GM21717 (cell line): ENCODE results near the gene TMED4.
"Not testable (repeated sequence)": the region's sequence is repeated elsewhere in the genome, so short reads cannot be mapped to it uniquely, and the experiment has no call there.

ENCODE experiments used
- ATAC-seq: cut with Tn5 transposase; IDR thresholded peaks from one replicate; pipeline ENCODE4 v1.9.1; 2021; ENCODE audit warnings: mild to moderate bottlenecking, moderate library complexity; ENCODE audit not compliant: unreplicated experiment

TMED4 gene

DNA sequence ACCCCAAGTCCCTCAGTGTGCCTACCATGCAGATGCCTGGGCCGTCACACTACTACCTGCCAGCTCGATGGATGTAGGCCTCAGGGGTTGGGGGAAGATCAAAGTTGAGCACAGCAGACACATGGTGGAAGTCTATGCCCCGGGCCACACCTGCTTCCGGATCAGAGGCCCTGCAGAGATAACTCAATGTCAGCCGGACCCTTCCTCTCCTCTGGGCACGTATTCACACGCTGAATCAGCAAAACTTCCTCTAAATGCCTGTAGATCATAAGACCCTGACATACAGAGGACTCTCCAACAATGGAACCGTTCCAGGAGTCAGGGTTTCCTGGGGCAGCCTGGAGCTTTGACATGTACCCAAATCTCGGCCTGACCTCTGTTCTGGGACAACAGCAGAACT, 12.1 kb downstream of the TMED4 start:
- no peak for ATAC-seq

DNA sequence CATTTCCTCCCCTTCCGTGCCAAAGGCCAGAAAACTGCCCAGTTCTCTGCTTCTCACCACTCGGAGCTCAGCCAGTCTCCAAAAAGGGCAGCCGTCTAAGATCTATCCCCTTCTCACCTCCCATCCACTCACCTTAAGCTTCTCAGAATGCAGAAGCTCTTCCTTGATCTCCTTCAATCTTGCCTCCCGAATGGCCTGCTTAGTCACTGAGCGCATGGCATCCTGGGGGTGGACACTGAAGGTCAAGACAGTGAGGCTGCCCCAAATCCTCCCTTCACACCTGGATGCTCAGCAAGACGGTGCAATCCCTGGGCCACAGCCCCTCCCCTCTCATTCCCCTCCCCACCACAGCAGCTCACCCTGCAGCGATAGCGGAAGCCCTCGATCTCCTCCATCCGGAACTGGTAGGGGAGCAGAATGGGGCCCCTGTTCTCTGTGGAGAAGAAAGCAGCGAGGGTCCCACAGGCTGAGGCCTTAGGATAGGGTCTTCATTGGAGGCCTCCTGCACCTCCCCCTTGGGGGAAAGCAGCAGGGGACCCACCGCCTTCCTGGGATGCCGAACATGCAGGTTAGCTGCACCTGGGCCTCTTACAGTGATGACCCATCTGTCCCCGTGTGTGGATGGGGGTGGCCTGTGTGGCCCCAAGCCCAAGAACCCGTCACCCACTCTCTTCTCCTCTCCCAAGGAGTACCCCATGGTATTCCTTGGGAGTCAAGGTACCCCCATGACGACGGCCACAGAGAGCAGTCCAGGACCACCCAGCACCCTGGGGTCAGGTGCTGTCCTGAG, 13.1 kb downstream of the TMED4 start:
- ATAC-seq, result no peak

DNA sequence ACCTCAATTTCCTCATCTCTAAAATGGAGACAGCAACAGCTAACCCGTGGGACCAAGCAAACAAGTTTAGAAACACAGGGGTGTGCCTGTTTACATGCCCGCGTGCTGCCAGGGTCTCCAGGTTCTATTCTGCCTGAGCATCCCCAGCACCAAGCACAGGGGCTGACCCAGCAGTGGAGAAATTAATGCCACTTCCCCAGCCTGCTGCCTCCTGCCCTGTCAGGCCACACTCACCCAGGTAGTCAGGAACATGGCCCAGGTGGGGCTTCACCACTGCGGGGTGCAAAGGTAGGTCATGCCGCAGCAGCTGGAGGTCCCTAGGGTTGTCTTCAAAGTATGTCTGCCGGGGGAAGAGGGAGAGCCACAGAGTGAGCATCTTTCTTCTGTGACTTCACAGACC, 14.1 kb downstream of the TMED4 start:
- ATAC-seq, result no peak

DNA sequence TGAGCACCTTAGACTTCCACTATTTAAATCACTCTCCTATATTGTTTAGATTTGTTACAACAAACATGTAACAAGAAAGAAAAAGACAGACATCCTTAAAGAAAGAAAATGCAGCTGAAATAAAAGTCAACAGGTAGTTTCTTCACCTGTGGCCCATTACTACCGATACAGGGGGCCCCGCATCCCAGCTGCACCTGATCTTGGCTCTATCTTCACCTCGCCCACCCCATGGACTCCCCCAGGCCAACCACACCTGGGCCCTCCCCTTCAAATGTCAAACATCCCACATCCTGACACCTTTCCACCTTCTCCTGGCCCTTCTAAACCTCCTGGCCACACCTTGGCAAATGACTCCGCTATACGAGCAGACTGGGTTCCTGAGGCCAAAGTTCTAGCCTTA, 15.4 kb downstream of the TMED4 start:
- ATAC-seq, result no peak

DNA sequence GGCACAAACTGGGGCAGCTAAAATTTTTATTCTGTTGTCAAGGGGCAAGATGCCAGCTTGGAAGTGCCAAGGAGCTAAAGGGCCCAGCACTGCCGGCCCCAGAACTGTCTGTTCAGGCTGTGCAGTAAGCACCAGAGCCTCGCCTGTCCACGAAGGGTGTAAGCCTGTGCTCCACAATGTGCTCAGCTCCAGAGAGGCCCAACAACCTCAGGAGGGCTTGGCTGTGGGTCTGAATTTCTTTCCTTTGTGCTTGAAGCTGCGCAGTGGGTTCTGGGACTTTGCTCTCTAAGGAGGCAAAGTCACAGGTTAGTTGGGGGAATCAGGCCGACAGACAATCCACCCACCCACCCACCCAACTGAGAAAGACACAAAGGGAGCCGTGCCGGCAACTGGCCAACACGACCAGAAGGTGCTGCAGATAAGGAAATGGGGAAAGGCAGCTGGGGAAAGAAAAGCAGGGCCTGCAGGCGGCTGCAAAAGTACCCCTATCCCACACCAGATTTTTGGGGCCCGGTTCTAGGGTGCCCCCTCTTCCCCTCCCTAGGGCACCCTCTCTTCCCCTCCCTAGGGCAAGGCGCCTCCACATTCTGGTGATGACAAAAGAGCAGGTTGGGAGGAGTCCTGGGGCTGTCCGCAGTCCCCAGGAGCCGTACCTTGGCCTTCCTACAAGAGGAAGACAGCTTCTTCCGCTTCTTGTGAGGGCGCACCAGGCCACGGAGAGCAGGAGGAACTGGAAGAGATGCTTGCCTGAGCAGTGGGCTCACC, 16.1 kb downstream of the TMED4 start:
- ATAC-seq, result no peak

DNA sequence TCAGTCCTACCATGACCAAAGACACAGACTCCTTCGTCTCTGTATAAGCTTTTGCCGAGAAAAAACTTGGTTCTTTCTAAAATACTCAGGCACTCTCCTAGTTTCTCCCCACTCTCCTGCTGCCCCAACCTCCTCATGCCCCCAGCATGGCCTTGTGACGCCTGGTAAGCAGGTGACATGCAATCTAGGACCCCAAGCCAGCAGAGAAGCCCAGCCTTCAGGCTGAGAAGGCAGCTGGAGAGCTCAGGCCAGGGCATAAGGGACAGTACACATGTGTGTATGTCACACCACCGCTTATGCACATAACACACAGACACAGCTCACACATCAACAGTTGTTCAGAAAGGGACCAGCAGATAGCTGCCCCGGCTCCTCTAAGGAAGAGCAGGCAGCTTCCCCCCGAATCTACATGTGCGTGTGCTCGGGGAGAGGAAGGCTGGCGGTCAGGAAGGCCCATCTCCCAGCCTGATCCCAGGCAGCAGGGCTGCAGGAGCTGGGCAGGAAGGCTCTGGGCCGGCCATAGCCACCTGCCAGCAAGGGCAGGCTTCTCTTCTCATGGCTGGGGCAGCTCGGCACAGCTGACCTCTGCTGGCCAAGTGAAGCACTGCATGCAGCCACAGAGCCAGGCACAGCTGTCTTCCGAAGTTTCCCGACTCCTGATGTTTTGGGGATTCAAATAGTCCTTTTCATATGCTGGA, 16.8 kb downstream of the TMED4 start:
- ATAC-seq, result no peak

DNA sequence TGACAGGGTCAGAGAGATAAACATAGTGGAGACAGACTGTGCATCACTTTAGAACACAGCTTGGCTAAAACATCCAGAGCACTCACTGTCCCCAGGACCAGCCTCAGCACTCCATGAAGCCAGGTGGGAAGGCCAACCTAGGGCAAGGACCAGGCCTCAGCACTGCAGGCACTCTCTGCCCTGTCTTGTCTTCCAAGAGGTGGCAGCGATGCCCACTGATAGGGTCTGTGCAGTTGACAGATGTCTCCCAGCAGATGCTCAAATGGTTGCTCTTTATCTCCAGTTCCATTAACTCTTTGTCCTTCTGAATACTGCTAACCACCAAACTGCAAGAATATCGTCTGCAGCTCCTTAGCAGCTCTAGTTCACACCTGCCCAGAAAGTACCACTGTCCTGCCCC, 17.4 kb downstream of the TMED4 start:
- no peak for ATAC-seq

DNA sequence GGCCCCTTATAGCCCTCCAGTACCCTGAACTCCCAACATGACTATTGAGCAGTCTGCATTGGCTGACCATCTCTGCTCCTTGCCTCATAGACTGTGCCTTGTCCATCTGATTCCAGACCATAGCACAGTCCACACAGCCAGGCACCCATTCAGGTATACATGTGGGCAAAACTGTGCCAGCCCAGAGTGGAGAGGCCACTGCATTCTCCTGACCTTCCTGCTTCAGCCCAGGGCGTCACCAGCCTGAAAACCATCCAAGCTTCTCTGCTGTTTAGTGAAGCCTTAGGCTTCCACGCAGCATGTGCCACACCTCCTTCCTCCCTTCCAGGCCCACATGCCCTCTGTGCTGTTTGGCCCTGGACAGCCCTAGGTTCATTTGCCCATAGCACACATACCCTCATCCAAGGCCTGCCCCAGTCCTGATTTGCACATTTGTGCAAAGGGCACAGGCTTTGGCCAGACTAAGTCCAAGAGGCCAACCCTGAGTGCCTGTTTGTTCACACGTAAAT, 18.8 kb downstream of the TMED4 start:
- ATAC-seq, result no peak

DNA sequence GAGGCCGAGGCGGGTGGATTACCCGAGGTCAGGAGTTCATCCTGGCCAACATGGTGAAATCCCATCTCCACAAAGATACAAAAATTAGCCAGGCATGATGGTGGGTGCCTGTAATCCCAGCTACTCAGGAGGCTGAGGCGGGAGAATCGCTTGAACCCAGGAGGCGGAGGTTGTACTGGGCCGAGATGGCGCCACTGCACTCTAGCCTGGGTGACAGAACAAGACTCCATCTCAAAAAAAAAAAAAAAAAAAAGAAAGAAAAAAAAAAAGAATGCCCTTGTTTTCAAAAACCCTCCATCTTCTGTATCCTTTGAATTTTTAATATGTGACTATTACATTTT, 19.4 kb downstream of the TMED4 start:
- ATAC-seq, result not testable (repeated sequence)

DNA sequence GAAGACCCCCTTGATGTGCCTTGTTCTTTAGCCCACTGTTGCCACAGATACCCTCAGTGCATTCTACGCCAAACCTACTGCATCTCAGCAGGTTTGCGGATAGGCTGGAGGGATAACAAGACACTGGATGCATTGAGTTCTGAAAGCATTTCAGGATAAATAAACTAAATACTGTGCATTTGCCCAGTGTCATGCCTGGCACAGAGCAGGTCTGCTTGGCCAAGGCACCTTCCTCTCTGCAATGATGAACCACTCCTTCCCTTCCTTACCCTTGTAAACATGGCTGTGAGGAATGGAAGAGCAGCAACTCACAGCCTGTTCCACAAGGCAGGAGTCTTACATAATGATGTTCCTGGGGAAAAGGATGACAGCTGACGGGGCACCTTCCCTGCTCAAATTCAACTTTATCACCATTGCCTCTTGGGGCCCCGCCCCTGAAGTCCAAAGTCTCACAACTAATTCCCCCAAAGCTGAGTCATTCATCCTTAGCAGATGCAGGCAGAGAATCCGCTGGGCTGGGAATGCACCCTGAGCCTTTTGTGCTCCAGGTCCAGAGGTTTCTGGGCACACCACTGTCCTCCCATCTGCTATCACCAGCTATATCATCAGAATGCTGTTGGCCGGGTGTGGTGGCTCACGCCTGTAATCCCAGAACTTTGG, 19.9 kb downstream of the TMED4 start:
- no peak for ATAC-seq

DNA sequence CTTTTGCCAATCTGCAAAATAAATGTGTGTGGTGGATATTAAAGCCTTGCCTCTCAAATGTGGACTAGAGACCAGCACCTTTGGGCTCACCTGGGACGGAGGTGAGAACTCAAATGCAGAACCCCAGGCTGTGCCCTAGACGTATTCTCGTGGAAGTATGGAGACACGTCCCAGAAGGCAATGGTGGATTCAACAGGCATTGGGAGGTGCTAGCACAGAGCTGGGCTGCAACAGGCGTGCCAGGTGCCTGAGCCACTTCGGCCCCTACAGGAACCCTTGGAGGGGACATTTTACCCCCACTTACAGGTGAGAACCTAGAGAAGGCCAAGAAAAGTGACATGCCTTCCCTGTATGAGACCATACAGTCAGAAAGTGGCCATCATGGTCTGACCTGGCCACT, 20.6 kb downstream of the TMED4 start:
- ATAC-seq, result no peak

DNA sequence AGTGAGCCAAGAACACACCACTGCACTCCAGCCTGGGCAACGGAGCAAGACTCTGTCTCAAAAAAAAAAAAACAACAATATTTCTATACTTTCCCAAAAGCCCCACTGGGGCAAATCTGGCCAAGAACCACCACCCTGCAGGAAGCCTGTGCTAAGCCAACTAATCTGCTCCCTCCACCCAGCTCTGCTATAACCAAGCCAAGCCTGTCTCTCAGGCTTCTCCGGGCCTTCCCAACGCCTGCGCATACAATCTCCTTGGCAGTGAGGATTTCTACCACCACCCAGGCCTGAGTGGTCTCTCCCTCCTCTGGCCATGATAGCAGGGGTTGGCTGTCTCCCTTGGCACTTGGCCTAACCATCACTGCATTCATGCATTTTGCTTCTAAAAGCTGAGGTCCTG, 22.5 kb downstream of the TMED4 start:
- ATAC-seq, result no peak

DNA sequence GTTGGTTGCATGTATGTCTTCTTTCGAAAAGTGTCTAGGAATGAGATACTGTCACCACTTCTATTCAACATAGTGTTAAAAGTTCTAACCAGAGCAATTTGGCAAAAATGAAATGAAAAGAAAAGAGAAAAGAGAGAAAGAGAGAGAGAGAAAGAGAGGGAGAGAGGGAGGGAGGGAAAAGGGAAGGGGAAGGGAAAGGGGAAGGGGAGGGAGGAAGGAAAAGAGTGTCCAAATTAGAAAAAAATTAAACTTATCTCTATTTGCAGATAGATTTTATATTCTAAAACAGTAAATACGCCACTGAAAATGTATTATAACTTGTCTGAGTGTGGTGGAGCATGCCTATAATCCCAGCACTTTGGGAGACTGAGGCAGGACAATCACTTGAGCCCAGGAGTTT, 24.5 kb downstream of the TMED4 start:
- ATAC-seq, result no peak

DNA sequence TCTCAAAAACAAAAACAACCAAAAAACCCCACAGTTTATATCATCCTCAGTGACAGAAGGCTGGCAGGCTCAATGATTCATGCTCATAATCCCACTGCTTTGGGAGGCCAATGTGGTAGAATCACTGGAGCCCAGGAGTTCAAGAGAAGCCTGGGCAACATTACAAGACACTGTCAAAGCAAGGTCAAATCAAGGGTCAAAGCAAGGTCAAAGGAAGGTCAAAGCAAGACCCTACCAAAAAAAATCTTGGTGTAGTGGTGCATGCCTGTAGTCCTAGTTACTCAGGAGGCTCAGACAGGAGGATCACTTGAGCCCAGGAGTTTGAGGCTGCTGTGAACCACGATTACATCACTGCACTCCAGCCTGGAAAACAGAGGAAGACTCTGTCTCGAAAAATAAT, 26.7 kb downstream of the TMED4 start:
- ATAC-seq, result no peak

DNA sequence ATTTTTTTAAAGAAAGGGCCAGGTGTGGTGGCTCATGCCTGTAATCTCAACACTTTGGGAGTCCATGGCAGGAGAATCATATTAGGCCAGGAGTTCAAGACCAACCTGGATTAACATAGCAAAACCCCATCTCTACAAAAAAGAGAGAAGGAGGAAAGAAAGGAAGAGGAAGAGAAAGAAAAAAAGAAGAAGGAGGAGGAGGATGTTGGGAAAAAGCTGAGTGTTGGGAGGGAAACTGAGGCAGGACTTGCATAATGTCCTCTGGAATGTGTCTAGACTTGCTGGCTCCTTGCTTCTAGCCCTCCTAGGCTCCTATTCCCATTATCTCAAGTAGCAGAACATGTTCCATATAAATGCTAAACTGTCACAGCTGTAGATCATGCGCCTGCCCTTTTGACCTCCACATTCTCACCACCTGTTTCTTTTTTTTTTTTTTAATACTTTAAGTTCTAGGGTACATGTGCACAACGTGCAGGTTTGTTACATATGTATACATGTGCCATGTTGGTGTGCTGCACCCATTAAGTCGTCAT, 29.5 kb downstream of the TMED4 start:
- ATAC-seq, result not testable (repeated sequence)

DNA sequence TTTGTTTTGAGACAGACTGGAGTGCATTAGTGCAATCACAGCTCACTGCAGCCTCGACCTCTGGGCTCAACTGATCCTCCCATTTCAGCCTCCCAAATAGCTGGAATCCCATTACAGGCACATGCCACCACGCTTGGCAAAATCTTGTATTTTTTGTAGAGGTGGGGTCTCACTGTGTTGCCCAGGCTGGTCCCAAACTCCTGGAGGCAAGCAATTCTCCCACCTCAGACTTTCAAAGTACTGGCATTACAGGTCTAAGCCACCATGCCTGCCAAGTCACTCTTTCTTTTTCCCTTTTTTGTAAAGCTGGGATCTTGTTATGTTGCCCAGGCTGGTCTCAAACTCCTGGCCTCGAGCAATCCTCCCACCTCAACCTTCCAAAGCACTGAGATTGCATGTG, 32.6 kb downstream of the TMED4 start:
- ATAC-seq, result no peak

DNA sequence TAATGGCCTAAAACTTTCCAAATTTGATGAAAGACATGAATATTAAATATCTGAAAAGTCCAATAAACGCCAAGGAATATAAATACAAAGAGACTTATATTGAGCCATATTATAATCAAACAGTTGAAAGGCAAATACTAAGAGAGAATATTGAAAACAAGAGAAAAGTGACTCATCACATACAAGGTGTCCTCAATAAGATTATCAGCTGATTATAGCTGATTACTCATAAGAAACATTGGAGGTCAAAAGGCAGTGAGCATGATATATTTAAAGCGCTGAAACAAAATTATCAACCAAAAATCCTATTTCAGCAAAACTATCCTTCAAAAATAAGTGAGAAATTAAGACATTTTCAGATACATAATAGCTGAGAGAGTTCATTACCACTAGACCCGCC, 33.1 kb downstream of the TMED4 start:
- no peak for ATAC-seq

DNA sequence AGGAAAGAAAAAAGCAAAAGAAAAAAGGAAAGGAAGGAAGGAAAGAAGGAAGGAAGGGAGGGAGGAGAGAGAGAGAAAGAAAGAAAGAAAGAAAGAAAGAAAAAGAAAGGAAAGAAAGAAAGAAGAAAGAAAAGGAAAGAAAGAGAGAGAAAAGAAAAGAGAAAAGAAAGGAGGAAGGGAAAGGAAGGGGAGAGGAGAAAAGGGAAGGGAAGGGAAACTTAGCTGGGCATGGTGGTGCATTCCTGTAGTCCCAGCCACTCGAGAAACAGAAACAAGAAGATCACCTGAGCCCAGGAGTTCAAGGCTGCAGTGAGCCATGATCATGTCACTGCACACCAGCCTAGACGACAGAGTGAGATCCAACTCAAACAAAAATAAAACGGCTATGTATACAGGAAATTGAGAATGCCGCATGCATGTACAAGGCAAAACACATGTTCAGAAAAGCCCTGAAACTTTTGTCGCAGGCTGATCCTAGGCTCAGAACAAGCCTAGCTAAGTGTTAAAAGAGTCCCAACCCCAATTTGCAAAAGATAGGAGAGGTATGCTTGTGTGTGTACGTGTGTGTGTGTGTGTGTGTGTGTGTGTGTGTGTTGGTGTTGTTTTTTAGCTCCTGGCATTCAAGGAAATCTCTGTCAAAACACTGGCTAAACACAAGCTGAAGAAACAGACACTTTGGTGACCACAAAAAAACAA, 34.3 kb downstream of the TMED4 start:
- ATAC-seq, result no peak

DNA sequence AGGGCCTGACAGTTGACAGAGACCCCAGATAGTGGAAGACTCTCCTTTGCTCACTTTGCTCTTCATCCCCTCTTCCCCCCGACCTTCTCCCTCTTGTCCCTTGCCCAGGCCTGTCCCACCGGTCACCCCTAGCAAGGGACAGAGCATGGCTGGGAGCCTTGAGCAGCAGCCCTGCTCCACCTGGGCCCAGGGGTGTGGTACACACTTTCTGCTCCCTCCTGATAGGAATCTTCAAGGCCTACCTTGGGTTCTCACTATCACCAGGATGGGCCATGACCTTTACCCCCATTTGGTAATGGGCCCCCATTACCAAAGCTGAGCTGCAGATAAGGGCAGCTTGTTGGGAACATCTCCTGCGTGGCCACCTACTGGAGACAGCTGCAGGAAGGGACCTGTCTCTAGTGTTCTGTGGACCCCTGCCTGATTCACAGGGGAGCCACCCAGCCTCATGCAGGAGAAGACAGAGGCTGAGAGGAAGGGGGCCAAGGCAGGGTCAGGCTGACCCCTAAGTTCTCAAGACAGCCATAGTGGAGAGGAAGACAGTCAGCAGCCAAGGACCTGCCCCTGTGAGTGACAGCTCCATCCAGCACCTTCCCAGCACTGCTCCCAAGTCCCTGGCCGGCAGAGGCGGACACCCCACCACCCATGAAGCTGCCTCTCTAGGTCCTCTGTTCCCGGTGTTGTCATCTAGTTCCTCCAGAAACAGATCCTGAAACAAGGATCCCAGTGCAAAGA, 40.0 kb downstream of the TMED4 start:
- ATAC-seq, result no peak
